PC-9 (cell line): ENCODE data around the gene RARS1. TPM values are rescaled to one million over a fixed set of nuclear protein-coding genes. Genes with fewer than 3 reads are reported as not detected.

Source experiments
- BruUV-seq: library from RNA; stranded (reverse); fragments of 400-500 nt; replicated peaks from 2 replicates; lab custom pipeline; 2021; lab: Mats Ljungman, UMichigan
- CTCF ChIA-PET: fragments of 300-600 bp; sonication (Branson Sonifier 250); formaldehyde crosslinking; loops from one replicate; lab custom pipeline; 2022; ENCODE audit warnings: antibody characterized with exemption; lab: Charles Lee
- POLR2A ChIA-PET: fragments of 300-600 bp; sonication (Branson Sonifier 250); formaldehyde crosslinking; loops from one replicate; lab custom pipeline; 2022; ENCODE audit warnings: antibody characterized with exemption; ENCODE audit not compliant: unreplicated experiment; lab: Charles Lee
- DNase-seq, 2 experiments: peaks; one replicate each; pipeline versions ENCODE4 v3.0.0 to v3.0.0-alpha.2; 2015 to 2022; ENCODE audit warnings: mixed read lengths in 1 of 2
- H2AFZ ChIP-seq: fragments of 200-600 bp; sonication (generic); 2 replicates; pipeline ENCODE4 v1.8.1; 2017; ENCODE audit warnings: antibody characterized with exemption
- H3F3A ChIP-seq: fragments of 200-600 bp; sonication (generic); 2 replicates; pipeline ENCODE4 v1.8.1; 2017; ENCODE audit warnings: antibody characterized with exemption, mild to moderate bottlenecking, low read depth; ENCODE audit not compliant: insufficient read depth
- H3K27ac ChIP-seq: fragments of 200-600 bp; sonication (generic); 2 replicates; pipeline ENCODE4 v1.6.1; 2016; ENCODE audit warnings: mixed run types
- H3K27me3 ChIP-seq: fragments of 200-600 bp; sonication (generic); 2 replicates; pipeline ENCODE4 v1.6.1; 2016; ENCODE audit warnings: low read depth, mixed run types; ENCODE audit not compliant: insufficient read depth
- H3K36me3 ChIP-seq: fragments of 200-600 bp; sonication (generic); 2 replicates; pipeline ENCODE4 v1.6.1; 2016; ENCODE audit warnings: low read depth, mixed run types
- H3K4me1 ChIP-seq: fragments of 200-600 bp; sonication (generic); replicated peaks from 2 replicates; pipeline ENCODE4 v1.6.1; 2016; ENCODE audit warnings: mixed run types; ENCODE audit not compliant: insufficient read depth
- H3K4me2 ChIP-seq: fragments of 200-600 bp; sonication (generic); 2 replicates; pipeline ENCODE4 v1.6.1; 2017; ENCODE audit warnings: mixed run types
- H3K4me3 ChIP-seq: fragments of 200-600 bp; sonication (generic); 2 replicates; pipeline ENCODE4 v1.6.1; 2016; ENCODE audit warnings: mixed run types
- H3K79me2 ChIP-seq: fragments of 200-600 bp; sonication (generic); 2 replicates; pipeline ENCODE4 v1.6.1; 2017; ENCODE audit warnings: low read depth, mixed run types
- H3K9me2 ChIP-seq: fragments of 200-600 bp; sonication (generic); 2 replicates; pipeline ENCODE4 v1.8.1; 2017; ENCODE audit warnings: mild to moderate bottlenecking; ENCODE audit not compliant: insufficient read depth
- H3K9me3 ChIP-seq: fragments of 200-600 bp; sonication (generic); 2 replicates; pipeline ENCODE4 v1.8.1; 2016; ENCODE audit warnings: low read depth; ENCODE audit not compliant: insufficient read depth
- H4K20me1 ChIP-seq: fragments of 200-600 bp; sonication (generic); 2 replicates; pipeline ENCODE4 v1.8.1; 2017; ENCODE audit not compliant: insufficient read depth
- EZH2 ChIP-seq: fragments of 200-600 bp; sonication (generic); IDR thresholded peaks from 2 replicates; pipeline ENCODE4 v1.8.0; 2017; ENCODE audit warnings: antibody characterized with exemption, low read depth
- intact Hi-C: fragments of 100-400 bp; cut with micrococcal nuclease; formaldehyde crosslinking; loops from one replicate; pipeline ENCODE4 v1.10.0; 2022; ENCODE audit not compliant: unreplicated experiment
- total RNA-seq: library from RNA; stranded (reverse); gene quantifications from 2 replicates; pipeline ENCODE4 v1.2.3, GENCODE V29; 2021
- TF ChIP-seq, protein P1 (sequence below): fragments of 200-600 bp; sonication (generic); conservative IDR thresholded peaks from 2 replicates; pipeline ENCODE4 v1.6.1; 2017; ENCODE audit warnings: mixed run types, antibody characterized with exemption, mild to moderate bottlenecking, moderate library complexity

RARS1 gene
- total RNA-seq, 1 experiment from 2014 or later: 125 TPM

DNA sequence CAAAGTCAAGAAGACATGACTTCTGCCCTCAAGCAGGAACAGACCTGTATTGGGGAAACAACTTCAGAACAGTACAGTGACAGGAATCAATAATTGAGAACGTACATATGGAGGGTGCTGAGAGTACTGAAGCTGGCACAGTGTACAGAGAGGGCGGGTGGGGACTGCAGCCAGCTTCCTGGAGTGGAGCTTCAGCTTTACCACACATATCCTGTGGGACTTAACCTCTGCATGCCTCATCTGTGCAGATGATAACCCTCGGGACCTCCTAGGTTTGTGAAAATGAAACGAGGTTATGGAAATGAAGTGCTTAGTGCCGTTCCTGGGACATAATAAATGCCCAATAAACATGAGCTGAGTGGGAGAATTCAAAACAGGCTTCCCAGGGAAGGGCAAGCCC lies 22.1 kb upstream of the RARS1 start:
- Histone ChIP-seq H3K9me3 (no peaks in the 10 kb centered on the region), H4K20me1 (no peaks in the 10 kb centered on the region), H3K36me3 (peaks cover 9% of the 10 kb centered on the region; the same call in 1 of the 2 replicates), H3K9me2 (no peaks in the 10 kb centered on the region), H3K27ac (no peak overlapping the region), H2AFZ (no peak overlapping the region), H3K27me3 (no peaks in the 10 kb centered on the region), H3K4me2 (no peak overlapping the region), H3F3A (no peaks in the 10 kb centered on the region; the same call in 1 of the 2 replicates), H3K79me2 (no peaks in the 10 kb centered on the region), H3K4me3 (no peak overlapping the region), H3K4me1 (no peaks in the 10 kb centered on the region)
- no TSS peak for BruUV-seq
- intact Hi-C loops: no loop called here
- POLR2A ChIA-PET: no interaction called here
- TF ChIP-seq, protein P1, sequence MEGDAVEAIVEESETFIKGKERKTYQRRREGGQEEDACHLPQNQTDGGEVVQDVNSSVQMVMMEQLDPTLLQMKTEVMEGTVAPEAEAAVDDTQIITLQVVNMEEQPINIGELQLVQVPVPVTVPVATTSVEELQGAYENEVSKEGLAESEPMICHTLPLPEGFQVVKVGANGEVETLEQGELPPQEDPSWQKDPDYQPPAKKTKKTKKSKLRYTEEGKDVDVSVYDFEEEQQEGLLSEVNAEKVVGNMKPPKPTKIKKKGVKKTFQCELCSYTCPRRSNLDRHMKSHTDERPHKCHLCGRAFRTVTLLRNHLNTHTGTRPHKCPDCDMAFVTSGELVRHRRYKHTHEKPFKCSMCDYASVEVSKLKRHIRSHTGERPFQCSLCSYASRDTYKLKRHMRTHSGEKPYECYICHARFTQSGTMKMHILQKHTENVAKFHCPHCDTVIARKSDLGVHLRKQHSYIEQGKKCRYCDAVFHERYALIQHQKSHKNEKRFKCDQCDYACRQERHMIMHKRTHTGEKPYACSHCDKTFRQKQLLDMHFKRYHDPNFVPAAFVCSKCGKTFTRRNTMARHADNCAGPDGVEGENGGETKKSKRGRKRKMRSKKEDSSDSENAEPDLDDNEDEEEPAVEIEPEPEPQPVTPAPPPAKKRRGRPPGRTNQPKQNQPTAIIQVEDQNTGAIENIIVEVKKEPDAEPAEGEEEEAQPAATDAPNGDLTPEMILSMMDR: no peak
- TF ChIP-seq EZH2: no peak
- CTCF ChIA-PET: no interaction called here
- DNase-seq: no peak

DNA sequence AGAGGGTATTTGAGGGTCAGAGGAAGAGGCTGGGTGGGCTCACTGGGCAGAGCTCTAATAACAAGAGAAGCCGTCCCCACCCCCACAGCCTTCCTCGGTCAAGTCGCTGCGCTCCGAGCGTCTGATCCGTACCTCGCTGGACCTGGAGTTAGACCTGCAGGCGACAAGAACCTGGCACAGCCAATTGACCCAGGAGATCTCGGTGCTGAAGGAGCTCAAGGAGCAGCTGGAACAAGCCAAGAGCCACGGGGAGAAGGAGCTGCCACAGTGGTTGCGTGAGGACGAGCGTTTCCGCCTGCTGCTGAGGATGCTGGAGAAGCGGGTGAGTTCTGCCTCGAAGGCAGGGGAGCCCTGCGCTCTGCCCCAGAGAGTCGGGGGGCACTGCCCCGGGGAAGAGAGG lies 21.6 kb upstream of the RARS1 start:
- CTCF ChIA-PET: no interaction called here
- H2AFZ ChIP-seq: no peak overlapping the region
- H3F3A ChIP-seq: no peaks in the 10 kb centered on the region; the same call in 1 of the 2 replicates
- H3K4me1 ChIP-seq: no peaks in the 10 kb centered on the region
- H3K4me3 ChIP-seq: no peak overlapping the region
- peaks cover 9% of the 10 kb centered on the region; the same call in 1 of the 2 replicates for H3K36me3 ChIP-seq
- no TSS peak for BruUV-seq
- H3K4me2 ChIP-seq: no peak overlapping the region
- no peaks in the 10 kb centered on the region for H3K9me2 ChIP-seq
- H3K27me3 ChIP-seq: no peaks in the 10 kb centered on the region
- H3K27ac ChIP-seq: no peak overlapping the region
- POLR2A ChIA-PET: no interaction called here
- TF ChIP-seq, protein P1: no peak
- no peak for TF ChIP-seq EZH2
- H3K9me3 ChIP-seq: no peaks in the 10 kb centered on the region
- no peaks in the 10 kb centered on the region for H3K79me2 ChIP-seq
- intact Hi-C loops: no loop called here
- H4K20me1 ChIP-seq: no peaks in the 10 kb centered on the region
- no peak for DNase-seq

DNA sequence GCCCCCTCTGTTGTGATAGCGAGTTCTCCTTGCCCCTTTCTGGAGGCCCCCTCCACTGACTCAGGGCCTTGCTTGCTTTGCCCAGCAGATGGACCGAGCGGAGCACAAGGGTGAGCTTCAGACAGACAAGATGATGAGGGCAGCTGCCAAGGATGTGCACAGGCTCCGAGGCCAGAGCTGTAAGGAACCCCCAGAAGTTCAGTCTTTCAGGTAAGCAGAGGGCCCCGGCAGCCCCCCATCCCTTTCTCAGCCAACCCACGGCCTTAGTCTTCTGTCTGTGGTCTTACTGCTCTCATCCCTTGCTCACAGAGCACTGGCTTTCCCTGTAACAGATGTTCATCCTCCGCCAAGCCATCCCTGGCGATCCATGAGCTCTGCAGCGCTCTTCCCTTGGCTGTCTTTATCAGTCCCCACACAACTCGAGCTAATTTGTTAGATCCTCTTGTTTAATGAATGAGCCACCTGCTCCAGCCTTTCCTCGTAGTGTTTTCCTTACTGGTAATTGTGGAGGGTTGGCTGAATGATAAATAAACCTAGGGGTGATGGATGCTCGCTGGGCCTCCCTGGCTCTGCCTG lies 18.4 kb upstream of the RARS1 start:
- no peak overlapping the region for H3K27ac ChIP-seq
- no peaks in the 10 kb centered on the region for H3K79me2 ChIP-seq
- no peaks in the 10 kb centered on the region for H3K4me1 ChIP-seq
- peaks cover 9% of the 10 kb centered on the region; the same call in 1 of the 2 replicates for H3K36me3 ChIP-seq
- no peak overlapping the region for H2AFZ ChIP-seq
- no peak for TF ChIP-seq EZH2
- TF ChIP-seq, protein P1: no peak
- H3K9me2 ChIP-seq: no peaks in the 10 kb centered on the region
- H3K9me3 ChIP-seq: no peaks in the 10 kb centered on the region
- H3F3A ChIP-seq: peaks cover 10% of the 10 kb centered on the region; the same call in 1 of the 2 replicates
- H3K4me2 ChIP-seq: no peak overlapping the region
- no TSS peak for BruUV-seq
- intact Hi-C loops: no loop called here
- CTCF ChIA-PET: no interaction called here
- POLR2A ChIA-PET: no interaction called here
- no peak overlapping the region for H3K4me3 ChIP-seq
- no peak for DNase-seq
- H3K27me3 ChIP-seq: no peaks in the 10 kb centered on the region
- no peaks in the 10 kb centered on the region for H4K20me1 ChIP-seq
